Ureter (tissue), 1 donor: Measurements from ENCODE around the gene VPS33B. TPM values are rescaled to one million over a fixed set of nuclear protein-coding genes. Genes with fewer than 3 reads are reported as not detected.

Experiments
- DNase-seq: peaks from one replicate; pipeline ENCODE4 v3.0.0-alpha.2; 2020; ENCODE audit warnings: low spot score
- total RNA-seq: library from RNA; stranded (reverse); gene quantifications from one replicate; pipeline ENCODE4 v1.2.4, GENCODE V29; 2023
- donor health status: DM: yes; HTN: yes; CAD: no.

The VPS33B gene
- total RNA-seq, 1 donor from 2014 or later = 25.7 TPM

DNA sequence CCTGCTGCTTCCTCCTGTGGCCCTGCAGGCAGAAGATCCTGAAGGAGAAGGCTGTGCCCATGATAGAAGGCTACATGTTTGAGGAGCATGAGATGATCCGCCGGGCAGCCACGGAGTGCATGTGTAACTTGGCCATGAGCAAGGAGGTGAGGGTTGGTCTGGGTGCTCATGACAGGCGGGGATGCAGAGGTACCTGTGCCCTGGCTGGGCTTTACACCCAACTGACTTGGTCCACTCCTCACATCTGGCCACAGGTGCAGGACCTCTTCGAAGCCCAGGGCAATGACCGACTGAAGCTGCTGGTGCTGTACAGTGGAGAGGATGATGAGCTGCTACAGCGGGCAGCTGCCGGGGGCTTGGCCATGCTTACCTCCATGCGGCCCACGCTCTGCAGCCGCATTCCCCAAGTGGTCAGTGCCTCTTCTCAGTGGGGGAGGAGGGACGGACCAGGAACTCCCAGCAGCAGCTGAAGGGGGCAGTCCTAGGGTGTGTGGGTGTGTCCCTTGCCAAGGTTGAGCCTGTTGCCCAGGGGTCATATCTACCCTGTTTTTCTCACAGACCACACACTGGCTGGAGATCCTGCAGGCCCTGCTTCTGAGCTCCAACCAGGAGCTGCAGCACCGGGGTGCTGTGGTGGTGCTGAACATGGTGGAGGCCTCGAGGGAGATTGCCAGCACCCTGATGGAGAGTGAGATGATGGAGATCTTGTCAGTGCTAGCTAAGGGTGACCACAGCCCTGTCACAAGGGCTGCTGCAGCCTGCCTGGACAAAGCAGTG lies 69.3 kb downstream of the VPS33B start:
- no peak for DNase-seq

DNA sequence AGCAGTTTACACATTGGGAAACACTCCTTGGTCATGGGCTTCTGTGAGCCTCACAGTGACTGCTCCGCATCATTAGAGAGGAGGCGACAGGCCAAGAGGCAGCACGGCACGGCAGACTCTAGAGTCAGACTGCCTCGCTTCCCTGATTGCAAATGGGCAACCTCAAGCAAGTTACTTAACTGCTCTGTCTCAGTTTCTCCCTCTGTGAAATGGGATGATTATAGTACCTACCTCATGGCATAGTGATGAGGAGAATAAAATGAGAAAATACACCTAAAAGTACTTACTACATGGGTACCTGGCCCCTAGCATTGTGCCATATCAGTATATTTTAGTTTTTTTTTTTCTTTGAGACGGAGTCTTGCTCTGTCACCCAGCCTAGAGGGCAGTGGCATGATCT lies 71.7 kb downstream of the VPS33B start:
- no peak for DNase-seq

DNA sequence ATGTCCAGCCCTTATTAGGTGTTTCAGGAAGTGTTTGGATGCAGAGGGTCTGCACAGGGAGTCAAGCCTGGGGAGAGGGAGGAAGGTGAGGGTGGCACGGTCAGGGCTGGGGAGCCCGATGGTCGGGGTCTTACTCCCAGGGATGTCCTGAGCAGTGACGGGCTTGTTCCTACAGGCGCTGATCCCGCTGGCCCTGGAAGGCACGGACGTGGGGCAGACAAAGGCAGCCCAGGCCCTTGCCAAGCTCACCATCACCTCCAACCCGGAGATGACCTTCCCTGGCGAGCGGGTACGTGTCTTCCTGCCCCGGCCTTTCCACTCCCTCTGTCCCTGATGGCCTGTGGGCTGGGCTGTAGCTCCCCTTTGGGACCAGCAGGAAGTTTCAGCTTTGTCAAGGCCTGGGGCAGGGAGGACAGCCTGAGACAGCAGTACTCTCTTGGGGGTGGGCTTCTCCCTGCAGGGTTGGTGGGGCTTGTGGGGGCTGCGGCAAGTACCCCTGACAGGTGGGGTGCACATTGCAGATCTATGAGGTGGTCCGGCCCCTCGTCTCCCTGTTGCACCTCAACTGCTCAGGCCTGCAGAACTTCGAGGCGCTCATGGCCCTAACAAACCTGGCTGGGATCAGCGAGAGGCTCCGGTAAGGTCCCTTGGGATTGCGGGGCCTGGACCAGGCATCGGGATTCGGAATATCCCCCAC lies 72.3 kb downstream of the VPS33B start:
- no peak for DNase-seq

Other genes with a start within 250 kb of the VPS33B start
- 41.3 TPM for gene FURIN, start 154.0 kb downstream of the VPS33B start, total RNA-seq
- gene FES, start 138.1 kb downstream of the VPS33B start, total RNA-seq = 36.2 TPM
- gene MAN2A2, start 119.3 kb downstream of the VPS33B start, total RNA-seq = 58.5 TPM
- 19.5 TPM for gene HDDC3, start 90.0 kb downstream of the VPS33B start, total RNA-seq
- gene UNC45A, start 87.3 kb downstream of the VPS33B start, total RNA-seq = 77.0 TPM
- 13.2 TPM for gene RCCD1, start 67.7 kb downstream of the VPS33B start, total RNA-seq
- 7.8 TPM for gene PRC1, start 28.1 kb downstream of the VPS33B start, total RNA-seq
- 2.3 TPM for gene SV2B, start 77.7 kb upstream of the VPS33B start, total RNA-seq